SIG-M5 treated with dmso at 0.1 percent for 504 hours (cell line): ENCODE measurements around the gene EBP.

ENCODE experiments used
- DNase-seq: peaks from one replicate; lab custom pipeline; 2025; ENCODE audit not compliant: unreplicated experiment; lab: John Stamatoyannopoulos, UW

The EBP gene

DNA sequence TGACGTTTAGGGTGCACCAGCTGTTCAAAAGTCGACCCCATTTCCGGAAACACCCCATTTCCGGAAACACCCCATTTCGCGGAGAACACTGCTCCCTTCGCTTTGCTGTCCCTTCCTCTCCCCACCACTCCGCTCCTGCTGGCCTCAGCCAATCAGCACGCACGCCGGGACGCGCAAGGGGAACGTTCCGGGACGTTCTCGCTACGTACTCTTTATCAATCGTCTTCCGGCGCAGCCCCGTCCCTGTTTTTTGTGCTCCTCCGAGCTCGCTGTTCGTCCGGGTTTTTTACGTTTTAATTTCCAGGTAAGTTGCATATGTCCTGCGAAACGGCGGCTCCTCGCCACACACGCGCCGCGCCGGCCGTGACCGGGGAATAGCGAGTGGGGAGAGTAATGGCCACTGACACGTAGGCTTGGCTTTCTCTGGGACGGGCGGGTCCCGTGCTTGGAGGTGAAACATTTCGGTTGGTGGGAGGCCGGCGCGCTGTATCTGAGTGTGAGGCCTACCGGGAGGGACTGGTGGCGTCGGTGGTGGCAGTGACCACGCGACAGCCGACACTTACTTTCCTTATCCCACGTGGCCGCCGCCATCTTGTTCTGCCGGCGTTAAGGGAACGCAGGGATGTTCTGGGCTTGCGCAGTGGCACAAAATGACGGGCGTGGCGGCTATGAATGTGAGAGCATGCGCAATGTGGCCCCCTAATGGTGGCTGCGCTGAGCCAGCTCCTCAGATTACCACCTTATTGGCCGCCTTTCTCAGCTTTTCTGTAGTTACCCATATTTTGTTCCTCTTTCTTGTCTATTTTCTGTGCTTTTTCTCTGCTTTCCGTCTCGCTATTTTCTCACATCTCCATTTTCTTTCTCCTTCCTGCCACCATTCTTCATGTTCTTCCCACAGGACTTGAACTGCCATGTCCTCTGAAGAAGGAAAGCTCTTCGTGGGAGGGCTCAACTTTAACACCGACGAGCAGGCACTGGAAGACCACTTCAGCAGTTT lies 53.0 kb downstream of the EBP start, which contains the start of gene RBM3:
TSS of gene RBM3 (plus strand) at position 215 of the 997 bp plus-strand sequence. CDS start at position 912, 697 bp downstream.
- peak; percentile 94 for DNase-seq

GRCh38 chrX:48575642-48576041 lies 54.0 kb downstream of the EBP start:
- DNase-seq = no peak

DNA sequence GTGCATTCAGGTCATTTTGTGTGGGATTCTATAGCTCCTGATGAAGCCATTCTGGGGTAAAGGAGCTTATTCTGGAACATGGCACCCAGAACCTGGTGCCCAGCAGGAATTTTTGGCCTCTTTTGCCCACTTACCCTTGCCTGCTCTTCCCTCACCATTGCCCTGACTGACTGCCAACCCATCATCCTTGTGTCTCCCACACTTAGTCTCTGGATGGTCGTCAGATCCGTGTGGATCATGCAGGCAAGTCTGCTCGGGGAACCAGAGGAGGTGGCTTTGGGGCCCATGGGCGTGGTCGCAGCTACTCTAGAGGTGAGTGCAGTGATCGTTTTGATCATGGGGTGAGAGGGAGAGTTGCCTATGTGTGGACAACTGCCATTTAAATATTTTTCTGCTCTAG lies 54.5 kb downstream of the EBP start:
- DNase-seq = no peak
